DOHH2 (cell line): Measurements from ENCODE around the gene CYB5R2.

Experiments used
- EZH2phosphoT487 ChIP-seq: fragments of 200-600 bp; sonication (generic); IDR thresholded peaks from 2 replicates; pipeline ENCODE4 v1.6.1; 2017; ENCODE audit warnings: borderline replicate concordance, mild to moderate bottlenecking, antibody characterized with exemption, low read length, moderate library complexity, mixed read lengths
- TF ChIP-seq, protein P1 (sequence below): fragments of 200-600 bp; sonication (generic); IDR thresholded peaks from one replicate; pipeline ENCODE4 v1.5.1; 2014; ENCODE audit warnings: antibody characterized with exemption, mild to moderate bottlenecking, low read depth, low read length; ENCODE audit not compliant: poor library complexity, severe bottlenecking

DNA sequence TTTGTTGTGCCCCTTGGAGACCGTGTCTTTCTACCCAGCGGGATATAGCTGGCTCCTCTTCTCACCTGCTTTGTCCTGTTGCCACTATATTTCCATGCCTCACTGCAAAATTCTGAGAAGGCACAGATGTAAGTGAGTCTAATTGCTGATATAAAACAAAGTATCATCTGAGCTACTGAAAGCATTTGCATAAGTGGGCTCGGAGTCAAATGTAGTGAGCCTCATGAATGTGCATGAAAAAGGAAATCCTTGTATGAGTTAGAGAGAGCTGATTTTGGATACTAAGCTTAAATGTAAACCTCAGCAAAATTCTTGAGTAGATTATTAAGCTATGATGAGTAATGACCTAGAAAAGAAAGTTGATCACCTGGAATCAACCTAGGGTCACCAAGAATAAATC, 19.1 kb upstream of the CYB5R2 start:
- TF ChIP-seq, protein P1, sequence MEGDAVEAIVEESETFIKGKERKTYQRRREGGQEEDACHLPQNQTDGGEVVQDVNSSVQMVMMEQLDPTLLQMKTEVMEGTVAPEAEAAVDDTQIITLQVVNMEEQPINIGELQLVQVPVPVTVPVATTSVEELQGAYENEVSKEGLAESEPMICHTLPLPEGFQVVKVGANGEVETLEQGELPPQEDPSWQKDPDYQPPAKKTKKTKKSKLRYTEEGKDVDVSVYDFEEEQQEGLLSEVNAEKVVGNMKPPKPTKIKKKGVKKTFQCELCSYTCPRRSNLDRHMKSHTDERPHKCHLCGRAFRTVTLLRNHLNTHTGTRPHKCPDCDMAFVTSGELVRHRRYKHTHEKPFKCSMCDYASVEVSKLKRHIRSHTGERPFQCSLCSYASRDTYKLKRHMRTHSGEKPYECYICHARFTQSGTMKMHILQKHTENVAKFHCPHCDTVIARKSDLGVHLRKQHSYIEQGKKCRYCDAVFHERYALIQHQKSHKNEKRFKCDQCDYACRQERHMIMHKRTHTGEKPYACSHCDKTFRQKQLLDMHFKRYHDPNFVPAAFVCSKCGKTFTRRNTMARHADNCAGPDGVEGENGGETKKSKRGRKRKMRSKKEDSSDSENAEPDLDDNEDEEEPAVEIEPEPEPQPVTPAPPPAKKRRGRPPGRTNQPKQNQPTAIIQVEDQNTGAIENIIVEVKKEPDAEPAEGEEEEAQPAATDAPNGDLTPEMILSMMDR = no peak
- no peak for TF ChIP-seq EZH2phosphoT487
